PFSK-1 (cell line): Measurements from ENCODE around the gene RSAD1.

Experiments
- FOXP2 ChIP-seq: optimal IDR thresholded peaks from 2 replicates; pipeline ENCODE3; 2011; ENCODE audit warnings: borderline replicate concordance, control low read depth, inconsistent platforms; ENCODE audit not compliant: insufficient read depth; ENCODE audit errors: extremely low read length, extremely low read depth
- POLR2AphosphoS5 ChIP-seq: IDR thresholded peaks from 2 replicates; pipeline ENCODE4 v1.6.1; 2012; ENCODE audit warnings: low read depth, mild to moderate bottlenecking, control low read depth, low read length, moderate library complexity
- SIN3A ChIP-seq: IDR thresholded peaks from 2 replicates; pipeline ENCODE4 v1.6.1; 2012; ENCODE audit warnings: mild to moderate bottlenecking, low read length, moderate library complexity, borderline replicate concordance; ENCODE audit not compliant: insufficient read depth
- TAF1 ChIP-seq: IDR thresholded peaks from 2 replicates; pipeline ENCODE4 v1.6.1; 2012; ENCODE audit warnings: low read length, control low read depth, borderline replicate concordance; ENCODE audit not compliant: insufficient read depth
- TF ChIP-seq, protein P1 (sequence below), 2 experiments: IDR thresholded peaks; 2 replicates each; pipeline versions ENCODE4 v1.6.1 to v1.8.0; 2011 to 2012; ENCODE audit warnings: low read depth in 2 of 2, low read length in 2 of 2, control low read depth in 1 of 2, inconsistent platforms in 1 of 2, mild to moderate bottlenecking in 1 of 2, moderate library complexity in 1 of 2; ENCODE audit not compliant: insufficient read depth in 1 of 2

GRCh38 chr17:50453901-50454300 is 24.8 kb upstream of the RSAD1 start:
- TF ChIP-seq SIN3A (no peak), TAF1 (no peak), POLR2AphosphoS5 (no peak), FOXP2 (no peak)
- TF ChIP-seq, protein P1, sequence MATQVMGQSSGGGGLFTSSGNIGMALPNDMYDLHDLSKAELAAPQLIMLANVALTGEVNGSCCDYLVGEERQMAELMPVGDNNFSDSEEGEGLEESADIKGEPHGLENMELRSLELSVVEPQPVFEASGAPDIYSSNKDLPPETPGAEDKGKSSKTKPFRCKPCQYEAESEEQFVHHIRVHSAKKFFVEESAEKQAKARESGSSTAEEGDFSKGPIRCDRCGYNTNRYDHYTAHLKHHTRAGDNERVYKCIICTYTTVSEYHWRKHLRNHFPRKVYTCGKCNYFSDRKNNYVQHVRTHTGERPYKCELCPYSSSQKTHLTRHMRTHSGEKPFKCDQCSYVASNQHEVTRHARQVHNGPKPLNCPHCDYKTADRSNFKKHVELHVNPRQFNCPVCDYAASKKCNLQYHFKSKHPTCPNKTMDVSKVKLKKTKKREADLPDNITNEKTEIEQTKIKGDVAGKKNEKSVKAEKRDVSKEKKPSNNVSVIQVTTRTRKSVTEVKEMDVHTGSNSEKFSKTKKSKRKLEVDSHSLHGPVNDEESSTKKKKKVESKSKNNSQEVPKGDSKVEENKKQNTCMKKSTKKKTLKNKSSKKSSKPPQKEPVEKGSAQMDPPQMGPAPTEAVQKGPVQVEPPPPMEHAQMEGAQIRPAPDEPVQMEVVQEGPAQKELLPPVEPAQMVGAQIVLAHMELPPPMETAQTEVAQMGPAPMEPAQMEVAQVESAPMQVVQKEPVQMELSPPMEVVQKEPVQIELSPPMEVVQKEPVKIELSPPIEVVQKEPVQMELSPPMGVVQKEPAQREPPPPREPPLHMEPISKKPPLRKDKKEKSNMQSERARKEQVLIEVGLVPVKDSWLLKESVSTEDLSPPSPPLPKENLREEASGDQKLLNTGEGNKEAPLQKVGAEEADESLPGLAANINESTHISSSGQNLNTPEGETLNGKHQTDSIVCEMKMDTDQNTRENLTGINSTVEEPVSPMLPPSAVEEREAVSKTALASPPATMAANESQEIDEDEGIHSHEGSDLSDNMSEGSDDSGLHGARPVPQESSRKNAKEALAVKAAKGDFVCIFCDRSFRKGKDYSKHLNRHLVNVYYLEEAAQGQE (IDR thresholded peaks at IDR 0.05; ENCODE audit: insufficient read depth in 1 of 2, low read depth in 2 of 2, low read length in 2 of 2) = no peak
